B cell (primary cell): ENCODE results near the gene GNAT2. TPM values are rescaled to one million over a fixed set of nuclear protein-coding genes. Genes with fewer than 3 reads are reported as not detected.

Source experiments
- ATAC-seq: fragments of 200-7000 bp; cut with Tn5 transposase; one replicate; pipeline ENCODE4 v1.10.0; 2021; ENCODE audit warnings: low read depth, mild to moderate bottlenecking, moderate number of reproducible peaks, moderate library complexity
- CTCF ChIA-PET: fragments of 350-600 bp; sonication (Branson Sonifier 250); formaldehyde crosslinking; loops from one replicate; lab custom pipeline; 2021; ENCODE audit warnings: antibody characterized with exemption, inconsistent platforms; lab: Charles Lee
- POLR2A ChIA-PET: fragments of 350-600 bp; sonication (Branson Sonifier 250); formaldehyde crosslinking; loops from one replicate; lab custom pipeline; 2021; ENCODE audit warnings: antibody characterized with exemption; lab: Charles Lee
- DNase-seq: peaks from one replicate; pipeline ENCODE4 v3.0.0; 2013
- H2AFZ ChIP-seq: 2 replicates; pipeline ENCODE4 v1.6.1; 2012; ENCODE audit warnings: mild to moderate bottlenecking, low read depth, low read length; ENCODE audit not compliant: insufficient read depth, poor library complexity, severe bottlenecking
- H3K27ac ChIP-seq, 2 donors: 1 replicate in 1 of 2; 2 replicates in 1 of 2; pipeline ENCODE4 v1.5.1; 2012 to 2013; ENCODE audit warnings: low read length in 2 of 2, mild to moderate bottlenecking in 2 of 2, moderate library complexity in 1 of 2
- H3K27me3 ChIP-seq, 4 experiments: fragments of 200-600 bp in 1 of 4; sonication (generic) in 1 of 4; replicated peaks in 1 of 4; 1 replicate in 2 of 4; 2 replicates in 2 of 4; pipeline versions ENCODE4 v1.6.1 to v1.7.0; 2013 to 2016; ENCODE audit warnings: low read length in 3 of 4, mild to moderate bottlenecking in 2 of 4, mixed read lengths in 1 of 4, moderate library complexity in 1 of 4; ENCODE audit not compliant: insufficient read depth in 4 of 4, control insufficient read depth in 3 of 4; ENCODE audit errors: control extremely low read depth in 1 of 4
- H3K36me3 ChIP-seq, 2 experiments: replicated peaks in 1 of 2; 1 replicate in 1 of 2; 2 replicates in 1 of 2; pipeline versions ENCODE4 v1.6.1 to v1.7.1; 2013; ENCODE audit warnings: low read length in 1 of 2; ENCODE audit not compliant: insufficient read depth in 2 of 2, control insufficient read depth in 1 of 2; ENCODE audit errors: control extremely low read depth in 1 of 2, extremely low read depth in 1 of 2
- H3K4me1 ChIP-seq, 2 donors: fragments of 200-600 bp in 1 of 2; sonication (generic) in 1 of 2; 1 replicate in 1 of 2; 2 replicates in 1 of 2; pipeline versions ENCODE4 v1.5.1 to v1.6.1; 2013 to 2017; ENCODE audit warnings: low read length in 2 of 2; ENCODE audit not compliant: control insufficient read depth in 2 of 2, insufficient read depth in 2 of 2
- H3K4me2 ChIP-seq: replicated peaks from 2 replicates; pipeline ENCODE3; 2012; ENCODE audit warnings: mild to moderate bottlenecking, low read depth, low read length; ENCODE audit not compliant: poor library complexity, severe bottlenecking
- H3K4me3 ChIP-seq, 5 experiments: fragments of 200-600 bp in 1 of 5; sonication (generic) in 1 of 5; 1 replicate in 3 of 5; 2 replicates in 2 of 5; pipeline versions ENCODE4 v1.5.1 to v1.7.0; 2011 to 2016; ENCODE audit warnings: low read length in 4 of 5, mild to moderate bottlenecking in 4 of 5, low read depth in 2 of 5, control low read depth in 1 of 5, moderate library complexity in 1 of 5; ENCODE audit not compliant: insufficient read depth in 1 of 5; ENCODE audit errors: control extremely low read depth in 1 of 5, extremely low read depth in 1 of 5
- H3K79me2 ChIP-seq: fragments of 200-600 bp; sonication (generic); one replicate; pipeline ENCODE4 v1.6.0; 2016; ENCODE audit warnings: low read length; ENCODE audit not compliant: control insufficient read depth, insufficient read depth
- H3K9ac ChIP-seq: fragments of 200-600 bp; sonication (generic); 2 replicates; pipeline ENCODE4 v1.6.1; 2017; ENCODE audit warnings: mild to moderate bottlenecking, low read length, moderate library complexity
- H3K9me3 ChIP-seq, 3 donors: one replicate each; pipeline versions ENCODE4 v1.6.1 to v1.7.1; 2013; ENCODE audit warnings: low read length in 2 of 3; ENCODE audit not compliant: control insufficient read depth in 2 of 3, insufficient read depth in 1 of 3; ENCODE audit errors: control extremely low read depth in 1 of 3
- H4K20me1 ChIP-seq: 2 replicates; pipeline ENCODE4 v1.6.0; 2012; ENCODE audit warnings: mild to moderate bottlenecking, low read length; ENCODE audit not compliant: insufficient read depth, control insufficient read depth, poor library complexity, severe bottlenecking
- H3K27ac Mint-ChIP-seq: one replicate; pipeline ENCODE4 v1.8.0; 2021; ENCODE audit warnings: mixed read lengths
- H3K27me3 Mint-ChIP-seq: one replicate; pipeline ENCODE4 v1.8.0; 2021; ENCODE audit warnings: mixed read lengths
- H3K4me1 Mint-ChIP-seq: one replicate; pipeline ENCODE4 v1.8.0; 2021; ENCODE audit warnings: mixed read lengths
- H3K4me3 Mint-ChIP-seq: one replicate; pipeline ENCODE4 v1.8.0; 2021; ENCODE audit warnings: mixed read lengths
- H3K9me3 Mint-ChIP-seq: one replicate; pipeline ENCODE4 v1.8.0; 2022; ENCODE audit warnings: mixed read lengths; ENCODE audit not compliant: insufficient read depth
- CTCF ChIP-seq: fragments of 200-600 bp; IDR thresholded peaks from one replicate; pipeline ENCODE4 v1.8.0; 2022; ENCODE audit warnings: antibody characterized with exemption, mild to moderate bottlenecking
- EZH2 ChIP-seq: IDR thresholded peaks from 2 replicates; pipeline ENCODE4 v1.6.1; 2012; ENCODE audit warnings: borderline replicate concordance, low read depth, mild to moderate bottlenecking, moderate library complexity, low read length; ENCODE audit not compliant: insufficient read depth, poor library complexity, severe bottlenecking
- WGBS: methylation state at CpG from one replicate; pipeline ENCODE4 v1.1.5; 2013; ENCODE audit warnings: missing lambda C conversion rate; ENCODE audit not compliant: insufficient coverage; 5-methylcytosine and 5-hydroxymethylcytosine counted together
- intact Hi-C: fragments of 100-400 bp; cut with micrococcal nuclease; formaldehyde crosslinking; loops from one replicate; pipeline ENCODE4 v1.10.0; 2022
- polyA plus RNA-seq: library from polyadenylated mRNA; depleted of rRNA; stranded (reverse); fragments of >200 nt; gene quantifications from 2 replicates; pipeline ENCODE4 v1.2.3, GENCODE V29; 2012
- total RNA-seq, 2 donors: library from RNA; stranded (reverse); fragments of 120-200 nt in 1 of 2; gene quantifications; 1 replicate in 1 of 2; 2 replicates in 1 of 2; pipeline versions ENCODE4 v1.2.3 to v1.2.4, GENCODE V29; 2013 to 2022

The GNAT2 gene
- total and polyA plus RNA-seq, 2 donors (not counting 1 experiment from before 2014, with no cell fraction given), result not detected

- Histone ChIP-seq H2AFZ (no peak overlapping the region), H3K4me1 (peaks cover 11 to 17% of the 10 kb centered on the region in 2 donors), H4K20me1 (no peaks in the 10 kb centered on the region), H3K27ac (no peak overlapping the region), H3K4me2 (no peak overlapping the region), H3K36me3 (peaks cover 0 to 16% of the 10 kb centered on the region in 2 experiments), H3K4me3 (no peak overlapping the region), H3K27me3 (no peaks in the 10 kb centered on the region), H3K9ac (no peak overlapping the region), H3K9me3 (no peaks in the 10 kb centered on the region), H3K79me2 (no peaks in the 10 kb centered on the region)
- POLR2A ChIA-PET, result no interaction called here
- intact Hi-C loops, result loop anchor here (10.0 kb wide), 1 partner anchor 174 kb away; the partner anchor contains the start of gene ATXN7L2
- Mint-ChIP-seq H3K4me3 (no peak overlapping the region), H3K9me3 (no peaks in the 10 kb centered on the region), H3K27ac (no peak overlapping the region), H3K4me1 (peaks cover 24% of the 10 kb centered on the region), H3K27me3 (no peaks in the 10 kb centered on the region)
- no peak for DNase-seq
- no peak for ATAC-seq
- TF ChIP-seq EZH2, result no peak
- no peak for TF ChIP-seq CTCF
- CTCF ChIA-PET, result interaction anchor here (1.0 to 5.8 kb wide), 2 partner anchors 17 to 116 kb away, joined by 3 to 42 read pairs; no protein-coding TSS in a partner anchor
- WGBS, result 59% methylated on average over 2 of the region's 3 CpGs
Measured at GRCh38 chr1:109658533-109659042, 39.2 kb upstream of the GNAT2 start.

GRCh38 chr1:109657970-109658369, 38.6 kb upstream of the GNAT2 start:
- ChIA-PET CTCF (interaction anchor here (1.0 to 5.8 kb wide), 3 partner anchors 17 to 327 kb away, joined by 3 to 42 read pairs (median 18); partner anchors contain the start of gene AHCYL1), POLR2A (no interaction called here)
- Histone ChIP-seq H4K20me1 (no peaks in the 10 kb centered on the region), H3K27me3 (no peaks in the 10 kb centered on the region), H3K9me3 (no peaks in the 10 kb centered on the region), H3K36me3 (peaks cover 0 to 16% of the 10 kb centered on the region in 2 experiments), H3K27ac (no peak overlapping the region), H3K9ac (no peak overlapping the region), H3K79me2 (no peaks in the 10 kb centered on the region), H3K4me3 (no peak overlapping the region), H3K4me1 (peaks cover 11 to 17% of the 10 kb centered on the region in 2 donors), H3K4me2 (no peak overlapping the region), H2AFZ (no peak overlapping the region)
- Mint-ChIP-seq H3K4me1 (peaks cover 23% of the 10 kb centered on the region), H3K9me3 (no peaks in the 10 kb centered on the region), H3K4me3 (no peak overlapping the region), H3K27me3 (peaks cover 3% of the 10 kb centered on the region), H3K27ac (no peak overlapping the region)
- no peak for ATAC-seq
- 94% methylated on average over 2 of the region's 7 CpGs for WGBS
- intact Hi-C loops, result loop anchor here (2.0 to 10.0 kb wide), 2 partner anchors 109 to 173 kb away; partner anchors contain the start of genes ATXN7L2 and GNAI3
- DNase-seq, result no peak
- TF ChIP-seq CTCF, result no peak
- TF ChIP-seq EZH2, result no peak
